Keratinocyte (primary cell): ENCODE results near the gene UVSSA. TPM values are rescaled to one million over a fixed set of nuclear protein-coding genes. Genes with fewer than 3 reads are reported as not detected.
A peak's percentile ranks its signal among the peaks of the same experiment; 100 is the strongest.

Experiments used
- DNase-seq: peaks from one replicate; pipeline ENCODE4 v3.0.0-alpha.2; 2011; ENCODE audit warnings: low read depth, missing footprints, low spot score
- FAIRE-seq: peaks from 2 replicates; lab custom pipeline; 2011; peaks lifted over from hg19 to GRCh38; lab: Jason Lieb, UNC
- H2AFZ ChIP-seq: 2 replicates; pipeline ENCODE4 v1.6.0; 2012; ENCODE audit warnings: low read length, control low read depth, inconsistent platforms; ENCODE audit not compliant: control insufficient read depth
- H3K27ac ChIP-seq: 2 replicates; pipeline ENCODE4 v1.5.1; 2011; ENCODE audit warnings: low read length; ENCODE audit not compliant: control insufficient read depth, insufficient read depth
- H3K27me3 ChIP-seq: 3 replicates; pipeline ENCODE4 v1.6.0; 2011; ENCODE audit warnings: low read length; ENCODE audit not compliant: control insufficient read depth, insufficient read depth; ENCODE audit errors: extremely low read depth
- H3K36me3 ChIP-seq, 2 experiments: 2 replicates in 1 of 2; 3 replicates in 1 of 2; pipeline ENCODE4 v1.5.1; 2011; ENCODE audit warnings: low read length in 2 of 2, mild to moderate bottlenecking in 1 of 2; ENCODE audit not compliant: control insufficient read depth in 2 of 2, insufficient read depth in 2 of 2; ENCODE audit errors: extremely low read depth in 1 of 2
- H3K4me1 ChIP-seq: 3 replicates; pipeline ENCODE4 v1.5.1; 2011; ENCODE audit warnings: low read length; ENCODE audit not compliant: control insufficient read depth, insufficient read depth; ENCODE audit errors: extremely low read depth
- H3K4me2 ChIP-seq: 3 replicates; pipeline ENCODE4 v1.6.0; 2011; ENCODE audit warnings: low read depth, low read length; ENCODE audit not compliant: control insufficient read depth, insufficient read depth; ENCODE audit errors: extremely low read depth
- H3K4me3 ChIP-seq, 3 experiments: fragments of 200-600 bp in 1 of 3; sonication (generic) in 1 of 3; 2 replicates in 2 of 3; 3 replicates in 1 of 3; pipeline ENCODE4 v1.5.1; 2011 to 2016; ENCODE audit warnings: low read length in 3 of 3, mild to moderate bottlenecking in 3 of 3, control low read depth in 2 of 3, inconsistent platforms in 1 of 3, low read depth in 1 of 3, mixed read lengths in 1 of 3, mixed run types in 1 of 3, moderate library complexity in 1 of 3; ENCODE audit not compliant: control insufficient read depth in 2 of 3, insufficient read depth in 2 of 3; ENCODE audit errors: extremely low read depth in 1 of 3
- H3K79me2 ChIP-seq: 2 replicates; pipeline ENCODE4 v1.6.0; 2012; ENCODE audit warnings: low read length; ENCODE audit not compliant: control insufficient read depth, insufficient read depth
- H3K9ac ChIP-seq: 3 replicates; pipeline ENCODE4 v1.6.0; 2011; ENCODE audit warnings: low read length; ENCODE audit not compliant: control insufficient read depth, insufficient read depth; ENCODE audit errors: extremely low read depth
- H3K9me1 ChIP-seq: 3 replicates; pipeline ENCODE4 v1.6.0; 2011; ENCODE audit warnings: low read length; ENCODE audit not compliant: control insufficient read depth, insufficient read depth; ENCODE audit errors: extremely low read depth
- H3K9me3 ChIP-seq: 2 replicates; pipeline ENCODE4 v1.5.1; 2012; ENCODE audit warnings: low read depth, low read length; ENCODE audit not compliant: control insufficient read depth
- H4K20me1 ChIP-seq: 3 replicates; pipeline ENCODE4 v1.6.0; 2011; ENCODE audit warnings: low read length; ENCODE audit not compliant: control insufficient read depth, insufficient read depth; ENCODE audit errors: extremely low read depth
- CTCF ChIP-seq, 3 experiments: IDR thresholded peaks in 1 of 3; conservative IDR thresholded peaks in 1 of 3; optimal IDR thresholded peaks in 1 of 3; 2 replicates in 2 of 3; 3 replicates in 1 of 3; pipeline versions ENCODE3 to v1.5.1; 2011; ENCODE audit warnings: low read length in 3 of 3, mild to moderate bottlenecking in 3 of 3, moderate library complexity in 2 of 3, control low read depth in 1 of 3, inconsistent platforms in 1 of 3; ENCODE audit not compliant: insufficient read depth in 2 of 3; ENCODE audit errors: extremely low read depth in 1 of 3
- EZH2 ChIP-seq: IDR thresholded peaks from one replicate; pipeline ENCODE4 v1.6.1; 2012; ENCODE audit warnings: inconsistent platforms, mild to moderate bottlenecking, low read length, moderate library complexity
- dilution Hi-C: fragments of 300-500 bp; cut with MboI; formaldehyde crosslinking; loops from one replicate; pipeline ENCODE4 v1.7.0; 2020; ENCODE audit warnings: low sequenced_read_pairs; ENCODE audit not compliant: extremely low pct_ligation_motif_present
- polyA plus RNA-seq, 5 experiments: library from polyadenylated mRNA; depleted of rRNA in 3 of 5; stranded (reverse) in 3 of 5; stranded (forward) in 1 of 5; unstranded in 1 of 5; fragments of >200 nt; gene quantifications; 1 replicate in 1 of 5; 2 replicates in 3 of 5; 3 replicates in 1 of 5; pipeline versions ENCODE4 v1.2.1 to v1.2.3, GENCODE V29; 2011 to 2012; ENCODE audit warnings: missing spikeins in 2 of 5, low read depth in 1 of 5, low replicate concordance in 1 of 5

Gene UVSSA
- polyA plus RNA-seq, 1 donor (not counting 4 experiments of a cell fraction or from before 2014, with no cell fraction given) = 4.7 TPM

- no peak for DNase-seq
- no peak within 1 kb of the TSS for H3K4me3 ChIP-seq
These were observed 59.5 kb downstream of the UVSSA start, which contains the start of gene NKX1-1 for GRCh38 chr4:1406394-1406980. Gene NKX1-1, minus strand, starts transcription at chr4:1406442. Its CDS starts 0 bp downstream, at chr4:1406442.

GRCh38 chr4:1406981-1407656 is 60.1 kb downstream of the UVSSA start:
- peaks cover 3% of the 10 kb centered on the region for H4K20me1 ChIP-seq
- dilution Hi-C loops = loop anchor here (25.0 kb wide), 1 partner anchor 230 kb away; no protein-coding TSS in a partner anchor
- no peak overlapping the region for H3K27ac ChIP-seq
- H3K27me3 ChIP-seq = peaks cover 86% of the 10 kb centered on the region
- H3K9me1 ChIP-seq = no peaks in the 10 kb centered on the region
- no peak overlapping the region for H3K4me2 ChIP-seq
- no peak overlapping the region for H3K9ac ChIP-seq
- no peak overlapping the region for H3K4me3 ChIP-seq
- DNase-seq (no peak), FAIRE-seq (no peak)
- no peaks in the 10 kb centered on the region for H3K36me3 ChIP-seq
- H3K4me1 ChIP-seq = no peaks in the 10 kb centered on the region
- H3K9me3 ChIP-seq = no peaks in the 10 kb centered on the region
- H3K79me2 ChIP-seq = no peaks in the 10 kb centered on the region
- TF ChIP-seq CTCF (optimal IDR thresholded peaks at IDR 0.05 in 1 of 3, IDR thresholded peaks at IDR 0.05 in 1 of 3, conservative IDR thresholded peaks at IDR 0.05 in 1 of 3; ENCODE audit: extremely low read depth in 1 of 3, insufficient read depth in 2 of 3, low read length in 3 of 3) (no peak), EZH2 (peak; percentile 73)
- H2AFZ ChIP-seq = no peak overlapping the region

More at GRCh38 chr4:1406394-1406980, 59.5 kb downstream of the UVSSA start, which contains the start of gene NKX1-1:
- H3K4me1 ChIP-seq = no peaks in the 10 kb centered on the region
- no peak within 1 kb of the TSS for H3K9ac ChIP-seq
- no peaks in the 10 kb centered on the region for H3K9me1 ChIP-seq
- dilution Hi-C loops = loop anchor here (25.0 kb wide), 1 partner anchor 231 kb away; no protein-coding TSS in a partner anchor
- no peak within 1 kb of the TSS for H2AFZ ChIP-seq
- H3K9me3 ChIP-seq = no peaks in the 10 kb centered on the region
- no peak within 1 kb of the TSS for H3K27ac ChIP-seq
- no peak within 1 kb of the TSS for H3K4me2 ChIP-seq
- peaks cover 93% of the 10 kb centered on the region for H3K27me3 ChIP-seq
- peaks cover 3% of the 10 kb centered on the region for H4K20me1 ChIP-seq
- no peaks in the 10 kb centered on the region for H3K79me2 ChIP-seq
- FAIRE-seq = no peak
- TF ChIP-seq CTCF (optimal IDR thresholded peaks at IDR 0.05 in 1 of 3, IDR thresholded peaks at IDR 0.05 in 1 of 3, conservative IDR thresholded peaks at IDR 0.05 in 1 of 3; ENCODE audit: extremely low read depth in 1 of 3, insufficient read depth in 2 of 3, low read length in 3 of 3) (no peak), EZH2 (peak; percentile 14)
- H3K36me3 ChIP-seq = no peaks in the 10 kb centered on the region
